GM12878 (cell line): ENCODE data around the gene USP37.

Experiments
- EZH2 ChIP-seq: IDR thresholded peaks from 2 replicates; pipeline ENCODE4 v1.6.1; 2012; ENCODE audit warnings: low read depth, mild to moderate bottlenecking, control low read depth, inconsistent platforms, low read length, borderline replicate concordance; ENCODE audit not compliant: control insufficient read depth
- GABPA ChIP-seq: IDR thresholded peaks from 2 replicates; pipeline ENCODE4 v1.6.1; 2014; ENCODE audit warnings: antibody characterized with exemption, low read depth, mild to moderate bottlenecking, inconsistent platforms
- IKZF1 ChIP-seq: fragments of 450-650 bp; conservative IDR thresholded peaks from 2 replicates; pipeline ENCODE4 v1.6.1; 2017; ENCODE audit warnings: antibody characterized with exemption, mild to moderate bottlenecking
- IKZF2 ChIP-seq, 2 experiments: fragments of 450-650 bp; IDR thresholded peaks; 2 replicates each; pipeline ENCODE4 v1.6.1; 2017; ENCODE audit warnings: mild to moderate bottlenecking in 2 of 2, moderate library complexity in 2 of 2
- JUND ChIP-seq: IDR thresholded peaks from 2 replicates; pipeline ENCODE4 v1.6.1; 2012; ENCODE audit warnings: low read depth, mild to moderate bottlenecking, low read length, improper control_type of control experiment, moderate library complexity
- POLR2AphosphoS5 ChIP-seq: IDR thresholded peaks from 2 replicates; pipeline ENCODE4 v1.6.1; 2011; ENCODE audit warnings: mild to moderate bottlenecking, low read length, inconsistent platforms
- TCF7 ChIP-seq: IDR thresholded peaks from 2 replicates; pipeline ENCODE4 v1.6.1; 2014; ENCODE audit warnings: antibody characterized with exemption, borderline replicate concordance
- YY1 ChIP-seq: IDR thresholded peaks from 2 replicates; pipeline ENCODE4 v1.6.1; 2011; ENCODE audit warnings: low read depth, mild to moderate bottlenecking, low read length
- TF ChIP-seq, protein P1 (sequence below): fragments of 450-650 bp; IDR thresholded peaks from 2 replicates; pipeline ENCODE4 v1.6.1; 2017; ENCODE audit warnings: antibody characterized with exemption, mild to moderate bottlenecking, moderate library complexity
- TF ChIP-seq, protein P2 (sequence below), 3 experiments: IDR thresholded peaks in 2 of 3; conservative IDR thresholded peaks in 1 of 3; 2 replicates each; pipeline ENCODE4 v1.5.1; 2011; ENCODE audit warnings: low read depth in 3 of 3, low read length in 3 of 3, mild to moderate bottlenecking in 3 of 3, control low read depth in 2 of 3, moderate library complexity in 2 of 3, inconsistent platforms in 1 of 3, mixed read lengths in 1 of 3; ENCODE audit not compliant: control insufficient read depth in 2 of 3, insufficient read depth in 1 of 3; ENCODE audit errors: extremely low read depth in 1 of 3

DNA sequence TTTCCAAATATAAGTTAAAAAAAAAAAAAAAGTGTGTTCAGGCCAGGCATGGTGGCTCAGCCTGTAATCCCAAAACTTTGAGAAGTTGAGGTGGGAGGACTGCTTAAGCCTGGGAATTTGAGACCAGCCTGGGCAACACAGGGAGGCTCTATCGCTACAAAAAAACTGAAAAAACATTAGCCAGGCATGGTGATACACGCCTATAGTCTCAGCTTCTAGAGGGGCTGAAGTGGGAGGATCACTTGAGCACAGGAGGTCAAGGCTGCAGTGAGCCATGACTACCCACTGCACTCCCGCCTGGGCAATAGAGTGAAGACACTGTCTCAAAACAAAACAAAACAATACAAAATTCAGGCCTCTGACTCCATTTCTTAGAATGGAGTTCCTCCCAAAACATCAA lies 9.2 kb downstream of the USP37 start:
- TF ChIP-seq, protein P1, sequence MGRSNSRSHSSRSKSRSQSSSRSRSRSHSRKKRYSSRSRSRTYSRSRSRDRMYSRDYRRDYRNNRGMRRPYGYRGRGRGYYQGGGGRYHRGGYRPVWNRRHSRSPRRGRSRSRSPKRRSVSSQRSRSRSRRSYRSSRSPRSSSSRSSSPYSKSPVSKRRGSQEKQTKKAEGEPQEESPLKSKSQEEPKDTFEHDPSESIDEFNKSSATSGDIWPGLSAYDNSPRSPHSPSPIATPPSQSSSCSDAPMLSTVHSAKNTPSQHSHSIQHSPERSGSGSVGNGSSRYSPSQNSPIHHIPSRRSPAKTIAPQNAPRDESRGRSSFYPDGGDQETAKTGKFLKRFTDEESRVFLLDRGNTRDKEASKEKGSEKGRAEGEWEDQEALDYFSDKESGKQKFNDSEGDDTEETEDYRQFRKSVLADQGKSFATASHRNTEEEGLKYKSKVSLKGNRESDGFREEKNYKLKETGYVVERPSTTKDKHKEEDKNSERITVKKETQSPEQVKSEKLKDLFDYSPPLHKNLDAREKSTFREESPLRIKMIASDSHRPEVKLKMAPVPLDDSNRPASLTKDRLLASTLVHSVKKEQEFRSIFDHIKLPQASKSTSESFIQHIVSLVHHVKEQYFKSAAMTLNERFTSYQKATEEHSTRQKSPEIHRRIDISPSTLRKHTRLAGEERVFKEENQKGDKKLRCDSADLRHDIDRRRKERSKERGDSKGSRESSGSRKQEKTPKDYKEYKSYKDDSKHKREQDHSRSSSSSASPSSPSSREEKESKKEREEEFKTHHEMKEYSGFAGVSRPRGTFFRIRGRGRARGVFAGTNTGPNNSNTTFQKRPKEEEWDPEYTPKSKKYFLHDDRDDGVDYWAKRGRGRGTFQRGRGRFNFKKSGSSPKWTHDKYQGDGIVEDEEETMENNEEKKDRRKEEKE, result no peak
- no peak for TF ChIP-seq TCF7
- no peak for TF ChIP-seq GABPA
- TF ChIP-seq POLR2AphosphoS5, result no peak
- TF ChIP-seq, protein P2, sequence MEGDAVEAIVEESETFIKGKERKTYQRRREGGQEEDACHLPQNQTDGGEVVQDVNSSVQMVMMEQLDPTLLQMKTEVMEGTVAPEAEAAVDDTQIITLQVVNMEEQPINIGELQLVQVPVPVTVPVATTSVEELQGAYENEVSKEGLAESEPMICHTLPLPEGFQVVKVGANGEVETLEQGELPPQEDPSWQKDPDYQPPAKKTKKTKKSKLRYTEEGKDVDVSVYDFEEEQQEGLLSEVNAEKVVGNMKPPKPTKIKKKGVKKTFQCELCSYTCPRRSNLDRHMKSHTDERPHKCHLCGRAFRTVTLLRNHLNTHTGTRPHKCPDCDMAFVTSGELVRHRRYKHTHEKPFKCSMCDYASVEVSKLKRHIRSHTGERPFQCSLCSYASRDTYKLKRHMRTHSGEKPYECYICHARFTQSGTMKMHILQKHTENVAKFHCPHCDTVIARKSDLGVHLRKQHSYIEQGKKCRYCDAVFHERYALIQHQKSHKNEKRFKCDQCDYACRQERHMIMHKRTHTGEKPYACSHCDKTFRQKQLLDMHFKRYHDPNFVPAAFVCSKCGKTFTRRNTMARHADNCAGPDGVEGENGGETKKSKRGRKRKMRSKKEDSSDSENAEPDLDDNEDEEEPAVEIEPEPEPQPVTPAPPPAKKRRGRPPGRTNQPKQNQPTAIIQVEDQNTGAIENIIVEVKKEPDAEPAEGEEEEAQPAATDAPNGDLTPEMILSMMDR (IDR thresholded peaks at IDR 0.05 in 2 of 3, conservative IDR thresholded peaks at IDR 0.05 in 1 of 3; ENCODE audit: control insufficient read depth in 2 of 3, extremely low read depth in 1 of 3, insufficient read depth in 1 of 3, low read depth in 3 of 3, low read length in 3 of 3), result no peak
- no peak for TF ChIP-seq EZH2
- no peak for TF ChIP-seq JUND
- TF ChIP-seq IKZF1, result no peak
- no peak for TF ChIP-seq IKZF2 (IDR thresholded peaks at IDR 0.05)
- TF ChIP-seq YY1, result no peak
